Loucy (cell line): Measurements from ENCODE around the gene TMEM163.

ENCODE experiments used
- H2AFZ ChIP-seq: fragments of 200-600 bp; sonication (generic); 2 replicates; pipeline ENCODE4 v1.6.0; 2016; ENCODE audit warnings: antibody characterized with exemption, mild to moderate bottlenecking, low read length, moderate library complexity
- H3F3A ChIP-seq: fragments of 200-600 bp; 2 replicates; pipeline ENCODE4 v1.6.0; 2016; ENCODE audit warnings: antibody characterized with exemption, low read depth, mild to moderate bottlenecking
- H3K27me3 ChIP-seq: fragments of 200-600 bp; sonication (generic); 2 replicates; pipeline ENCODE4 v1.6.1; 2014; ENCODE audit warnings: low read length, mild to moderate bottlenecking; ENCODE audit not compliant: insufficient read depth, poor library complexity, severe bottlenecking
- H3K36me3 ChIP-seq: fragments of 200-600 bp; sonication (generic); 2 replicates; pipeline ENCODE4 v1.6.1; 2016; ENCODE audit warnings: low read length; ENCODE audit not compliant: insufficient read depth
- H3K4me1 ChIP-seq: fragments of 200-600 bp; sonication (generic); 2 replicates; pipeline ENCODE4 v1.5.1; 2014; ENCODE audit warnings: low read length, mild to moderate bottlenecking; ENCODE audit not compliant: insufficient read depth, poor library complexity, severe bottlenecking
- H3K4me2 ChIP-seq: fragments of 200-600 bp; sonication (generic); 2 replicates; pipeline ENCODE4 v1.6.0; 2014; ENCODE audit warnings: antibody characterized with exemption, low read length, low read depth, mild to moderate bottlenecking; ENCODE audit not compliant: poor library complexity, severe bottlenecking
- H3K4me3 ChIP-seq: fragments of 200-600 bp; sonication (generic); 2 replicates; pipeline ENCODE4 v1.5.1; 2014; ENCODE audit warnings: low read length, mild to moderate bottlenecking, mixed read lengths; ENCODE audit not compliant: poor library complexity, severe bottlenecking
- H3K79me2 ChIP-seq: fragments of 200-600 bp; sonication (generic); 2 replicates; pipeline ENCODE4 v1.6.1; 2014; ENCODE audit warnings: low read length; ENCODE audit not compliant: insufficient read depth
- H3K9ac ChIP-seq: fragments of 200-600 bp; sonication (generic); 2 replicates; pipeline ENCODE4 v1.6.0; 2014; ENCODE audit warnings: mild to moderate bottlenecking, low read depth, low read length, moderate library complexity; ENCODE audit not compliant: poor library complexity, severe bottlenecking
- H3K9me2 ChIP-seq: fragments of 200-600 bp; sonication (generic); replicated peaks from 2 replicates; pipeline ENCODE4 v1.6.1; 2016; ENCODE audit warnings: low read depth, low read length, mixed read lengths
- H3K9me3 ChIP-seq: fragments of 200-600 bp; sonication (generic); 2 replicates; pipeline ENCODE4 v1.6.1; 2014; ENCODE audit warnings: mild to moderate bottlenecking, antibody characterized with exemption, low read length, low read depth; ENCODE audit not compliant: insufficient read depth
- H4K20me1 ChIP-seq: fragments of 200-600 bp; sonication (generic); 2 replicates; pipeline ENCODE4 v1.6.0; 2014; ENCODE audit warnings: antibody characterized with exemption, low read length, mild to moderate bottlenecking; ENCODE audit not compliant: insufficient read depth, poor library complexity, severe bottlenecking
- CTCF ChIP-seq: fragments of 200-600 bp; sonication (generic); conservative IDR thresholded peaks from 2 replicates; pipeline ENCODE4 v1.5.1; 2014; ENCODE audit warnings: mild to moderate bottlenecking, antibody characterized with exemption, low read length
- EZH2phosphoT487 ChIP-seq: fragments of 200-600 bp; IDR thresholded peaks from 2 replicates; pipeline ENCODE4 v1.6.1; 2018; ENCODE audit warnings: antibody characterized with exemption, mild to moderate bottlenecking, moderate library complexity, borderline replicate concordance

TMEM163 gene

GRCh38 chr2:134536296-134536695 is 182.5 kb downstream of the TMEM163 start:
- Histone ChIP-seq H3K36me3 (no peaks in the 10 kb centered on the region), H4K20me1 (no peaks in the 10 kb centered on the region), H3K27me3 (no peaks in the 10 kb centered on the region), H3K4me1 (no peaks in the 10 kb centered on the region), H2AFZ (no peak overlapping the region), H3K9me2 (no peaks in the 10 kb centered on the region), H3K79me2 (no peaks in the 10 kb centered on the region), H3K4me3 (no peak overlapping the region), H3F3A (no peaks in the 10 kb centered on the region), H3K9me3 (no peaks in the 10 kb centered on the region), H3K9ac (no peak overlapping the region), H3K4me2 (no peak overlapping the region)
- TF ChIP-seq CTCF, result no peak
- TF ChIP-seq EZH2phosphoT487, result no peak

DNA sequence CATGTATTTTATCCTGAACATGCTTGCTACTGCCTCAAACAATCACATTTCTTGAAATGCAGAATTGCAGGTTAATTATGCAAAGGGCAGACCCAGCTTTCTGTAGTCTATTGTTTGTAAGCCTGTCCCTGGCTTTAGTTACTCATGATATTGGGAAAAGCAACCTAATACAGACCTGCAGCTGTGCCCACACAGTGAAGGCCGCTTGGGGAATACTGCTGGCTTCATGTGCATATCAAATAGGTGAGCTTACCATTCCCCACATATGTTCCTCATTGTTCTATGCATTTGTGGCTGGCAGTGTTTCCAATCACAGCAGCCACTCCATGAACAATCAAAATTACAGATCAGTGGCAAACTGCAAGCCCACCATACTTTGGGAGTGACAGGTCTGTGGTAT is 186.3 kb downstream of the TMEM163 start:
- H3K27me3 ChIP-seq, result no peaks in the 10 kb centered on the region
- H3K79me2 ChIP-seq, result no peaks in the 10 kb centered on the region
- no peaks in the 10 kb centered on the region for H3K4me1 ChIP-seq
- no peaks in the 10 kb centered on the region for H3K9me3 ChIP-seq
- H2AFZ ChIP-seq, result no peak overlapping the region
- no peak overlapping the region for H3K4me3 ChIP-seq
- H3K9me2 ChIP-seq, result no peaks in the 10 kb centered on the region
- no peak overlapping the region for H3K9ac ChIP-seq
- no peaks in the 10 kb centered on the region for H3K36me3 ChIP-seq
- TF ChIP-seq CTCF (no peak), EZH2phosphoT487 (no peak)
- no peak overlapping the region for H3K4me2 ChIP-seq
- no peaks in the 10 kb centered on the region for H4K20me1 ChIP-seq
- H3F3A ChIP-seq, result no peaks in the 10 kb centered on the region

DNA sequence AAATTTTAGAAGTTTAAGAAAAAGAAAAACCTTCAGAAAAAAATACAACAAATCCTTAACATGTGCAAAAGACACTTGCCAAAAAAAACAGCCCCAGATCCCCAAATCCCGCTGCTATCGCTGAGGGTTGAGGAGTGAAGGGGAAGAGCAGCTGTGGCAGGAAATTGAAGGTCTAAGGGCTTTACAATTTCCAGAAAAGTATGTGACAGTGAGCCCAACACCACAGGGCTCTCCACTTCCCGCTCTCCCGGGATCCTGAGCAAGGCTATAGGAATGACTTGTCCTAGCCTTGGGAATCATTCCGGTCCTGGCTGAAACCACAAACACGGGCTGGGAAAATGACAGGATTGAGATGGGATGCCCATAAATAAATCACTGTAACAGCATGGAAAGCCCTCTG is 191.4 kb downstream of the TMEM163 start:
- Histone ChIP-seq H3K4me2 (no peak overlapping the region), H3K79me2 (no peaks in the 10 kb centered on the region), H3K4me1 (no peaks in the 10 kb centered on the region), H2AFZ (no peak overlapping the region), H3K27me3 (no peaks in the 10 kb centered on the region), H3F3A (no peaks in the 10 kb centered on the region), H3K9ac (no peak overlapping the region), H3K9me2 (no peaks in the 10 kb centered on the region), H4K20me1 (no peaks in the 10 kb centered on the region), H3K36me3 (no peaks in the 10 kb centered on the region), H3K9me3 (no peaks in the 10 kb centered on the region), H3K4me3 (no peak overlapping the region)
- TF ChIP-seq CTCF, result no peak
- no peak for TF ChIP-seq EZH2phosphoT487
